IMR-90 (cell line): Measurements from ENCODE around the gene BTBD17. TPM values are rescaled to one million over a fixed set of nuclear protein-coding genes. Genes with fewer than 3 reads are reported as not detected.

ENCODE experiments used
- ATAC-seq: fragments of 200-7000 bp; cut with Tn5 transposase; 2 replicates; pipeline ENCODE4 v1.9.1; 2020; ENCODE audit warnings: low read depth, mild to moderate bottlenecking, moderate library complexity
- BruUV-seq: library from RNA; stranded (reverse); fragments of 400-500 nt; replicated peaks from 2 replicates; lab custom pipeline; 2021; lab: Mats Ljungman, UMichigan
- CTCF ChIA-PET: fragments of 300-600 bp; formaldehyde crosslinking; extraction: SDS; loops from one replicate; lab custom pipeline; 2021; ENCODE audit warnings: antibody characterized with exemption; lab: Yijun Ruan, JAX
- POLR2A ChIA-PET: fragments of 300-600 bp; sonication (Branson Sonifier 250); formaldehyde crosslinking; loops from one replicate; lab custom pipeline; 2022; ENCODE audit warnings: antibody characterized with exemption; ENCODE audit not compliant: unreplicated experiment; lab: Charles Lee
- DNase-seq: peaks from one replicate; pipeline ENCODE4 v3.0.0; 2013
- H2AFZ ChIP-seq: replicated peaks from 2 replicates; pipeline ENCODE3; 2013; ENCODE audit warnings: low read length, mild to moderate bottlenecking; ENCODE audit not compliant: poor library complexity
- H2AK5ac ChIP-seq: 2 replicates; pipeline ENCODE4 v1.6.1; 2013; ENCODE audit warnings: low read depth, low read length, inconsistent platforms
- H2AK9ac ChIP-seq: replicated peaks from 2 replicates; pipeline ENCODE3; 2013; ENCODE audit warnings: mild to moderate bottlenecking, low read depth, low read length, moderate library complexity; ENCODE audit not compliant: poor library complexity
- H2BK120ac ChIP-seq: 2 replicates; pipeline ENCODE4 v1.6.1; 2013; ENCODE audit warnings: low read depth, low read length, inconsistent platforms
- H2BK15ac ChIP-seq: 3 replicates; pipeline ENCODE4 v1.6.1; 2013; ENCODE audit warnings: low read depth, low read length, inconsistent platforms
- H2BK20ac ChIP-seq: 2 replicates; pipeline ENCODE4 v1.6.1; 2013; ENCODE audit warnings: low read depth, mild to moderate bottlenecking, inconsistent platforms, low read length, moderate library complexity
- H2BK5ac ChIP-seq: 2 replicates; pipeline ENCODE4 v1.6.1; 2013; ENCODE audit warnings: mild to moderate bottlenecking, low read depth, low read length, inconsistent platforms; ENCODE audit not compliant: poor library complexity, severe bottlenecking
- H3K14ac ChIP-seq: replicated peaks from 2 replicates; pipeline ENCODE4 v1.6.1; 2013; ENCODE audit warnings: low read depth, low read length, inconsistent platforms
- H3K18ac ChIP-seq: 2 replicates; pipeline ENCODE4 v1.6.1; 2013; ENCODE audit warnings: low read depth, low read length, control low read depth
- H3K23ac ChIP-seq: 2 replicates; pipeline ENCODE4 v1.6.1; 2013; ENCODE audit warnings: low read depth, low read length, inconsistent platforms
- H3K27ac ChIP-seq: 2 replicates; pipeline ENCODE4 v1.5.1; 2013; ENCODE audit warnings: mild to moderate bottlenecking, control low read depth, low read length; ENCODE audit not compliant: insufficient read depth
- H3K27me3 ChIP-seq: 2 replicates; pipeline ENCODE4 v1.6.1; 2013; ENCODE audit warnings: low read length; ENCODE audit not compliant: control insufficient read depth, insufficient read depth
- H3K36me3 ChIP-seq: 2 replicates; pipeline ENCODE4 v1.6.1; 2013; ENCODE audit warnings: low read length, mixed read lengths; ENCODE audit not compliant: control insufficient read depth, insufficient read depth
- H3K4ac ChIP-seq: 2 replicates; pipeline ENCODE4 v1.6.1; 2013; ENCODE audit warnings: low read depth, low read length, inconsistent platforms
- H3K4me1 ChIP-seq: 2 replicates; pipeline ENCODE4 v1.6.1; 2013; ENCODE audit warnings: low read length, mixed read lengths; ENCODE audit not compliant: control insufficient read depth, insufficient read depth
- H3K4me2 ChIP-seq: 2 replicates; pipeline ENCODE4 v1.6.1; 2013; ENCODE audit warnings: low read depth, mild to moderate bottlenecking, control low read depth, low read length, moderate library complexity
- H3K4me3 ChIP-seq: 2 replicates; pipeline ENCODE4 v1.5.1; 2013; ENCODE audit warnings: low read depth, mild to moderate bottlenecking, control low read depth, low read length, moderate library complexity; ENCODE audit not compliant: insufficient read depth
- H3K56ac ChIP-seq: 2 replicates; pipeline ENCODE4 v1.6.1; 2013; ENCODE audit warnings: low read length, inconsistent platforms; ENCODE audit not compliant: insufficient read depth; ENCODE audit errors: extremely low read depth
- H3K79me1 ChIP-seq, 2 experiments: 2 replicates each; pipeline ENCODE4 v1.6.1; 2013; ENCODE audit warnings: low read length in 2 of 2, inconsistent platforms in 1 of 2, low read depth in 1 of 2
- H3K9ac ChIP-seq: 2 replicates; pipeline ENCODE4 v1.6.1; 2013; ENCODE audit warnings: low read depth, low read length, control low read depth
- H3K9me1 ChIP-seq: 2 replicates; pipeline ENCODE4 v1.6.1; 2013; ENCODE audit warnings: low read length, inconsistent platforms; ENCODE audit not compliant: insufficient read depth
- H3K9me3 ChIP-seq: 2 replicates; pipeline ENCODE4 v1.6.1; 2013; ENCODE audit warnings: low read length; ENCODE audit not compliant: control insufficient read depth, insufficient read depth
- H4K20me1 ChIP-seq: 2 replicates; pipeline ENCODE4 v1.6.1; 2013; ENCODE audit warnings: low read length, inconsistent platforms; ENCODE audit not compliant: insufficient read depth
- H4K5ac ChIP-seq: 2 replicates; pipeline ENCODE4 v1.6.1; 2013; ENCODE audit warnings: mild to moderate bottlenecking, low read depth, low read length, control low read depth
- H4K8ac ChIP-seq, 2 experiments: 2 replicates each; pipeline ENCODE4 v1.6.1; 2013; ENCODE audit warnings: low read depth in 2 of 2, low read length in 2 of 2, control low read depth in 1 of 2, inconsistent platforms in 1 of 2
- H4K91ac ChIP-seq: 2 replicates; pipeline ENCODE4 v1.6.1; 2013; ENCODE audit warnings: low read depth, low read length, inconsistent platforms; ENCODE audit not compliant: insufficient read depth
- BHLHE40 ChIP-seq: fragments of 150-350 bp; IDR thresholded peaks from 2 replicates; pipeline ENCODE4 v1.6.1; 2016; ENCODE audit warnings: mild to moderate bottlenecking, low read depth, low read length
- CEBPB ChIP-seq: IDR thresholded peaks from 2 replicates; pipeline ENCODE4 v1.6.1; 2012; ENCODE audit warnings: low read depth, low read length, improper control_type of control experiment
- CHD1 ChIP-seq: IDR thresholded peaks from 2 replicates; pipeline ENCODE4 v1.6.1; 2012; ENCODE audit warnings: low read depth, low read length, improper control_type of control experiment
- MAFK ChIP-seq: IDR thresholded peaks from 2 replicates; pipeline ENCODE4 v1.6.1; 2012; ENCODE audit warnings: low read depth, low read length, improper control_type of control experiment
- MAZ ChIP-seq: IDR thresholded peaks from 2 replicates; pipeline ENCODE4 v1.6.1; 2012; ENCODE audit warnings: low read depth, mild to moderate bottlenecking, low read length, improper control_type of control experiment, moderate library complexity, borderline replicate concordance
- NFE2L2 ChIP-seq: fragments of 150-350 bp; IDR thresholded peaks from 2 replicates; pipeline ENCODE4 v1.6.1; 2016; ENCODE audit warnings: low read depth, mild to moderate bottlenecking, low read length
- RAD21 ChIP-seq: IDR thresholded peaks from 2 replicates; pipeline ENCODE4 v1.6.1; 2012; ENCODE audit warnings: low read length, improper control_type of control experiment
- RFX5 ChIP-seq: IDR thresholded peaks from 2 replicates; pipeline ENCODE4 v1.8.0; 2012; ENCODE audit warnings: low read depth, mild to moderate bottlenecking, low read length, moderate library complexity
- WGBS, 2 experiments: methylation state at CpG; one replicate each; pipeline versions ENCODE4 v1.1.5 to v1.1.7; 2013; ENCODE audit warnings: missing lambda C conversion rate in 2 of 2; ENCODE audit not compliant: insufficient read length in 1 of 2; ENCODE audit errors: extremely low coverage in 2 of 2; 5-methylcytosine and 5-hydroxymethylcytosine counted together
- dilution Hi-C: fragments of 300-500 bp; cut with HindIII; formaldehyde crosslinking; loops from one replicate; pipeline ENCODE4 v1.14.3; 2018; ENCODE audit warnings: low sequenced_read_pairs; ENCODE audit not compliant: unreplicated experiment
- in situ Hi-C: fragments of 300-500 bp; cut with MboI; formaldehyde crosslinking; loops from 3 replicates; pipeline ENCODE4 v1.14.3; 2019; ENCODE audit warnings: low sequenced_read_pairs, inconsistent platforms, mixed read lengths
- intact Hi-C: fragments of 100-400 bp; cut with micrococcal nuclease; formaldehyde crosslinking; loops from 2 replicates; pipeline ENCODE4 v1.10.0; 2022
- polyA plus RNA-seq, 3 experiments: library from polyadenylated mRNA; depleted of rRNA; stranded (reverse); fragments of >200 nt; gene quantifications; 2 replicates each; pipeline ENCODE4 v1.2.3, GENCODE V29; 2012; ENCODE audit warnings: low replicate concordance in 1 of 3
- total RNA-seq: library from RNA; depleted of rRNA; stranded (reverse); fragments of >200 nt; gene quantifications from 2 replicates; pipeline ENCODE4 v1.2.3, GENCODE V29; 2012
- TF ChIP-seq, protein P1 (sequence below): conservative IDR thresholded peaks from 2 replicates; pipeline ENCODE4 v1.5.1; 2012; ENCODE audit warnings: mild to moderate bottlenecking, low read depth, low read length, improper control_type of control experiment
- TF ChIP-seq, protein P2 (sequence below): fragments of 150-350 bp; IDR thresholded peaks from 2 replicates; pipeline ENCODE4 v1.6.1; 2016; ENCODE audit warnings: low read depth, mild to moderate bottlenecking, low read length, moderate library complexity, borderline replicate concordance

The BTBD17 gene
- total and polyA plus RNA-seq, 2 of the 4 experiments (the other 2 are of a cell fraction) = not detected

DNA sequence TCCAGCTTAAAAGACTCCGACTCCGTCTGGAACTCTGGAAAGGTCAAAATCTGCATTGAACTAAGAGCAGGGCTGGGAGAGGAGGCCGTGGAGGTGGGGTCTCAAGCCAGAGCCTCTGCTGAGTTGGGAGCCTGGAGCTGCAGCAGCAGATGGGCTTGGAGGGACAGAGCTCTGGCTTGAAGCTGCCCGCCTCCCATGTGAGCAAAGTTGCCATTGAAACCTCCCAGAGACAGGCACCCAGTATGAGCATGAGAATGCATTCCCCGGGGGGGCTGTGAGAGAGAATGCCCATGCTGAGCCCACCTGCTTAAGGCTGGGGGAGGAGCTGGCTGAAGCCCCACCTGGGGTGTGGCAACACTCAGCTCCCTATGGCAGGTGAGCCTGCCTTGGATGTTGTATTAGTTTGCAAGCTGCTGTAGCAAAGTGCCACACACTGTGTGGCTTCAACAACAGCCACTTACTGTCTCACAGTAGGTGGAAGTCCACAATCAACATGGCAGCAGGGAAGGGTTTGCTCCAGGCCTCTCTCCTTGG, 26.1 kb downstream of the BTBD17 start:
- in situ Hi-C loops (no loop called here), dilution Hi-C loops (no loop called here), intact Hi-C loops (no loop called here)
- ATAC-seq (no peak), DNase-seq (no peak)
- Histone ChIP-seq H3K79me1 (no peaks in the 10 kb centered on the region), H3K9ac (no peak overlapping the region), H4K8ac (no peak overlapping the region), H3K9me1 (no peaks in the 10 kb centered on the region), H4K20me1 (no peaks in the 10 kb centered on the region), H2BK15ac (no peak overlapping the region), H2BK120ac (no peak overlapping the region), H3K27me3 (no peaks in the 10 kb centered on the region), H3K23ac (no peak overlapping the region), H4K5ac (no peak overlapping the region), H2BK20ac (no peak overlapping the region), H2AK9ac (no peak overlapping the region), H4K91ac (no peak overlapping the region), H3K4me2 (no peak overlapping the region), H3K18ac (no peak overlapping the region), H3K4ac (no peak overlapping the region), H3K4me1 (no peaks in the 10 kb centered on the region), H2BK5ac (no peak overlapping the region), H3K56ac (no peak overlapping the region), H3K14ac (no peak overlapping the region), H3K9me3 (no peaks in the 10 kb centered on the region), H2AK5ac (no peak overlapping the region), H3K36me3 (no peaks in the 10 kb centered on the region), H3K27ac (no peak overlapping the region), H2AFZ (no peak overlapping the region), H3K4me3 (no peak overlapping the region)
- no TSS peak for BruUV-seq
- 36% methylated on average over 2 of the region's 5 CpGs; no CpG with 5 or more reads in 1 of the 2 experiments for WGBS, 2 experiments
- TF ChIP-seq MAFK (no peak), MAZ (no peak), CEBPB (no peak), BHLHE40 (no peak), RAD21 (no peak), CHD1 (no peak), NFE2L2 (no peak), RFX5 (no peak)
- TF ChIP-seq, protein P1, sequence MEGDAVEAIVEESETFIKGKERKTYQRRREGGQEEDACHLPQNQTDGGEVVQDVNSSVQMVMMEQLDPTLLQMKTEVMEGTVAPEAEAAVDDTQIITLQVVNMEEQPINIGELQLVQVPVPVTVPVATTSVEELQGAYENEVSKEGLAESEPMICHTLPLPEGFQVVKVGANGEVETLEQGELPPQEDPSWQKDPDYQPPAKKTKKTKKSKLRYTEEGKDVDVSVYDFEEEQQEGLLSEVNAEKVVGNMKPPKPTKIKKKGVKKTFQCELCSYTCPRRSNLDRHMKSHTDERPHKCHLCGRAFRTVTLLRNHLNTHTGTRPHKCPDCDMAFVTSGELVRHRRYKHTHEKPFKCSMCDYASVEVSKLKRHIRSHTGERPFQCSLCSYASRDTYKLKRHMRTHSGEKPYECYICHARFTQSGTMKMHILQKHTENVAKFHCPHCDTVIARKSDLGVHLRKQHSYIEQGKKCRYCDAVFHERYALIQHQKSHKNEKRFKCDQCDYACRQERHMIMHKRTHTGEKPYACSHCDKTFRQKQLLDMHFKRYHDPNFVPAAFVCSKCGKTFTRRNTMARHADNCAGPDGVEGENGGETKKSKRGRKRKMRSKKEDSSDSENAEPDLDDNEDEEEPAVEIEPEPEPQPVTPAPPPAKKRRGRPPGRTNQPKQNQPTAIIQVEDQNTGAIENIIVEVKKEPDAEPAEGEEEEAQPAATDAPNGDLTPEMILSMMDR = no peak
- TF ChIP-seq, protein P2, sequence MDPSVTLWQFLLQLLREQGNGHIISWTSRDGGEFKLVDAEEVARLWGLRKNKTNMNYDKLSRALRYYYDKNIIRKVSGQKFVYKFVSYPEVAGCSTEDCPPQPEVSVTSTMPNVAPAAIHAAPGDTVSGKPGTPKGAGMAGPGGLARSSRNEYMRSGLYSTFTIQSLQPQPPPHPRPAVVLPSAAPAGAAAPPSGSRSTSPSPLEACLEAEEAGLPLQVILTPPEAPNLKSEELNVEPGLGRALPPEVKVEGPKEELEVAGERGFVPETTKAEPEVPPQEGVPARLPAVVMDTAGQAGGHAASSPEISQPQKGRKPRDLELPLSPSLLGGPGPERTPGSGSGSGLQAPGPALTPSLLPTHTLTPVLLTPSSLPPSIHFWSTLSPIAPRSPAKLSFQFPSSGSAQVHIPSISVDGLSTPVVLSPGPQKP = no peak
- ChIA-PET POLR2A (no interaction called here), CTCF (no interaction called here)
